Ureter (tissue), 1 donor: ENCODE data around the gene SUGCT. TPM values are rescaled to one million over a fixed set of nuclear protein-coding genes. Genes with fewer than 3 reads are reported as not detected.

Experiments
- DNase-seq: peaks from one replicate; pipeline ENCODE4 v3.0.0-alpha.2; 2020; ENCODE audit warnings: low spot score
- total RNA-seq: library from RNA; stranded (reverse); gene quantifications from one replicate; pipeline ENCODE4 v1.2.4, GENCODE V29; 2023
- donor health status: DM: yes; HTN: yes; CAD: no.

SUGCT gene
- total RNA-seq, 1 donor from 2014 or later = 3.1 TPM

GRCh38 chr7:40674316-40674715 lies 539.5 kb downstream of the SUGCT start:
- DNase-seq = no peak

GRCh38 chr7:40675741-40676140 lies 540.9 kb downstream of the SUGCT start:
- DNase-seq = no peak

DNA sequence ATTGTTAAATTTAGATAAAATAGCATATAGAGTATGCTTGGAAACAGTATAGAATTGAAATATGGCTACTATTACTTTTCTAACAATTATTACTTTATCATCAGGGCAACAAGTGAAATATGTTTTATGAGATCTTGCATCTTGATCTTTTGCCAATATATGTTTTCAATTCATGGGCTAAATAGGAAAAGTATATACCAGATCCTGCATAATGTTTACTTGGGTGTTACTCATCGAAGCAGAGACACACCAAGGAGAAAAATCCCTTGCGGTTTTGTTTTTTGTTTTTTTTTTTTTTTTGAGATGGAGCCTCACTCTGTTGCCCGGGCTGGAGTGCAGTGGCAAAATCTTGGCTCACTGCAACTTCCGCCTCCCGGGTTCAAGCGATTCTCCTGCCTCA lies 541.4 kb downstream of the SUGCT start:
- DNase-seq = no peak

DNA sequence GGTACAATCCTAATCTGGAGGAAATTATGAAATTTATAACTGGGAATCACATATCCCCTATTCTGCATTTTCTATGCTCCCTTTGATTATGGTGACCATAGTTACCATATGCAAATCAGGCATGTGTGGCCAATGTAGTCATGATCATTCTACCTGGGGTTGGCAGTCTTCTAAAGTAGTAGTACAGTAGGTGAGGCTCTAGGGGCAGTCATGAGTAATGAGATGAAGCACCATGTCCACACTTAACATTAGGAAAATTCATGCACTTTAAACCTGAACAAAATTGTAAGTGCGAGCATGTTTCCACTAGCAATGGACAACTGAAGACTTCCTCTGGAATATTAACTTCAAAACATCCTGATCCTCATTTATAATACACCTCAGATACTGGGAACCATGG lies 545.9 kb downstream of the SUGCT start:
- DNase-seq = no peak

- no peak for DNase-seq
Measured at GRCh38 chr7:40682696-40683095, 547.9 kb downstream of the SUGCT start.

DNA sequence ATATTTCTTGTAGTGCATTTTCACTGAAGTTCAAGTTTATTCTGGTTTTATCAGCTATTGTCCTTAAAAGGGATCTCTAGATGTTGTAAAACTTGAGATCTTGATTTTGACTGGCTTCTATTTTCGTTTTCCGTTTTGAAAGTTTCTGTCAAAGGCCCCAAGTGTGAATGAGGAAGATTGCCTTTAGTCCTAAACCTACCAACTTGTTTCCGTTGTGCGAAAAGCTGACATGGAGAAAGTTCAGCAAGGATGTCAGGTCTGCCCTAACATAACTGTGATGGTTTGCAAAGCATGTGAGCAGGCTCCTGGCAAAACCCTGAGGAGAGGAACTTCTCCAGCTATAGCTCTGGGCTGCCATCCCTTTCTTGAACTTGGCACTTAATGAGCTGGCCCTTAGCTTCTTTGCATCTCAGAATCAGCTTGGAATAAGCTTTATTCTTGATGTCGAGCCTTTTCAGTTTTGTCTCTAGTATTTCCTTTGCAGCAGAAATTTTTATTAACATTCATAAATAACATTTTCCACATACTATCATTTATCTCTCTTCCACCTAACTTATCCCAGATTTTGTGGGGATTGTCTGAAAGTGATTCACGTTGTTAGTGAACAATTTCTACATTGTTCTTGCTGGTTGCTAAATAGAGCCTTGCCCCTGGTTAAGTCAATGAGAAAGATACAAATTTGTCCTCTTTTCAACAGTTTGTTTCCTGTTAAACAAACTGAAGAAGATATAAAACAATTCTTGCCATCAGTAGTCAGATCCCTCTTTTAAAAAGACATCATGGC lies 559.4 kb downstream of the SUGCT start:
- no peak for DNase-seq

DNA sequence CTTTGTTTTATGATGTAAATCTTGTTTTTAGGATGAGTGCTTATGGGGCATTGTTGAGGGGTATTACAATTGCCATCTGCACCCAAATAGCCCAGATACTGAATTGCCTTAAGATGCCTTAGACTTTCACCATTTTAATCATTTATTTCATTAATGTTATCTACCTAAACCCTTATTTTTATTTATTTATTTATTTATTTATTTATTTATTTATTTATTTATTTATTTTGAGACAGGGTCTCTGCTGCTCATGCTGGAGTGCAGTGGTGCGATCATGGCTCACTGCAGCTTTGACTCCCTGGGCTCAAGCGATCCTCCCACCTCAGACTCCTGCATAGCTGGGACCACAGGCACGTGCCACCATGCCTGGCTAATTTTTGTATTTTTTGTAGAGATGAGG lies 560.2 kb downstream of the SUGCT start:
- DNase-seq = no peak

- no peak for DNase-seq
Measured at GRCh38 chr7:40697653-40698052, 562.8 kb downstream of the SUGCT start.

- DNase-seq = no peak
Measured at GRCh38 chr7:40698214-40698920, 563.6 kb downstream of the SUGCT start.

DNA sequence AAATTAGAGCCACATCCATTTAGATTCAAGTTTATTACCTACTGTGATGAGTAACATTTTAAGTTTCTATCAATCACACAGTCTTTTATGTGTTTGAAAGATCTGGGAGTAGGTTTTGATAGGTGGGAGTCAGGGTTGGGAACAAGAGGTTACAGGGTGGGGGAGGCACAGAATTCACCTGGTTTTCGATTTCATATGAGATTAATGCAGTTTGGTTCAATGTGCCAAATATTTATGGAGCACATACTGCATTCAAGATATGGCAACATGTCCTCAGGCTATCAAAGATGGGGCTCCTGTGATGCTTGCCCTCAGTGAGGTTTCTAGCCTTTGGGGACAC lies 564.1 kb downstream of the SUGCT start:
- no peak for DNase-seq

- no peak for DNase-seq
Measured at GRCh38 chr7:40700653-40701421, 566.0 kb downstream of the SUGCT start.

DNA sequence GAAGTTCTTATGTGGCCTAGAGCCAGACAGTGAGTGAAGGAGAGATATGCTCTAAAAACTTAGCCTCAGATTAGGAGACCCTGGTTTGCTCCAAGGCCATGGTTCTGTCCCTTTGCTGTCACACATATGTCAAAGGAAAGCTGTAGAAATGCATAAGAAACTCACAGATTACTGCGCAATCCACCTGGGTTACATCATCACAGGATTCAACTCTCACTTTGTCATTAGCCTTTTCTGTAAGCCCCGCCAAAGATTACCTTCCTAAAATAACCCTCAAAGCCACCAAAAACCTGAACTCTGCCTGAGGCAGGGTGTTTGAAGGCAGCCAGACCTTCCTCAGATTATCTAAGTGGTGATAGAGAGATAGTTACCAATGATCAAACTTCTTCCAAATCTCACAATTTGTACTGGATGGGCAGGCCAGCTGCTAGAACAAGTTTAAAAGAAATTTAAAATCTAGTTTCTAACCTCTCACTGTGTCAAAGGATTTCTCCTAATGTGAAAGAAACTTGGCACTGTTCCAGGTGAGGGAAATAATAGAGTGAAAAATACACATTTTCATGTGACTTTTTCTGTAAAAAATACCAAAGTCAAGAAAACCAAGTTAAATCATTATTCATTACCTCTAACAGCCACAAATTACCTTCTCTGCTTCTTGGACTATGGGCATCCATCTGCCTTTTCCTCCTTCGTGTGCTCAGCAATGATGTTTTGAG lies 567.2 kb downstream of the SUGCT start:
- no peak for DNase-seq

DNA sequence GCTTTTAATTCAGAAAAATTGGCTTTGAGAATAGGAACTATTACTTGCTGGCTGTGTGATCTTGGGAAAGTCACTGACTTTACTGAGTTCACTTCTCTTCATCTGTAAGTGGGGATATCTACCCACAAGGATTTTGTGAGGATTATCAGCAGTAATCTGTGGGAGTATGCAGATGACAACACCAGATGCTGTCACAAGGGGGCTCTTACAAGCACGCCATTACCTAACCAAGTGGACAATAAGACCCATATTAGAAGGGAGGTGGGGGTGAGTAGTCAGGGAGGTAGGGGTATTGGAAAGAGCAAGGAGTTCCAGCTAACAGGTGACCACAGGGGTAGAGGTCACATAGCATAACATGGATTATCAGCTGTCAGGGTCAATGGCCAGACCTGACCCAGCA lies 569.4 kb downstream of the SUGCT start:
- no peak for DNase-seq

- DNase-seq = no peak
Measured at GRCh38 chr7:40706829-40707228, 572.0 kb downstream of the SUGCT start.

GRCh38 chr7:40709062-40709964 lies 574.5 kb downstream of the SUGCT start:
- no peak for DNase-seq

DNA sequence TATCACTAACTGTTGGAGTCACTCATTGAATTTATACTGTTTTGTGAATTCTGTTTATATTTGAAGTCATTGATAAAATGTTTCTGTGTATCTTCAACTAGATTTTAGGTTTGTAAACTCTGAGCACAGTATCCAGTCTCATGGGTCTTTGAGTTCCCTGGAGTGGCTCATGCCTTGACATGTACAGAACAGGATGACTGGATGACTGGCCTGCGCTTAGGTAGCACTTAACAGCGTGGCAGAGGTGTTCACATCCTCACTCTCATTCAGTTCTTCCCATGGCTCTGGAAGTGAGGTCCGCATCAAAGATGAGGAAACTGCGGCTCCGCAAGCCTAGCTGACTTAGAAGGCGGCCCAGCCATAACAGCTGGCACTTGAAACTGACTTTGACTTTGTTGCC lies 576.9 kb downstream of the SUGCT start:
- no peak for DNase-seq

- DNase-seq = no peak
Measured at GRCh38 chr7:40714363-40715052, 579.7 kb downstream of the SUGCT start.

GRCh38 chr7:40715053-40715430 lies 580.2 kb downstream of the SUGCT start:
- DNase-seq = no peak

DNA sequence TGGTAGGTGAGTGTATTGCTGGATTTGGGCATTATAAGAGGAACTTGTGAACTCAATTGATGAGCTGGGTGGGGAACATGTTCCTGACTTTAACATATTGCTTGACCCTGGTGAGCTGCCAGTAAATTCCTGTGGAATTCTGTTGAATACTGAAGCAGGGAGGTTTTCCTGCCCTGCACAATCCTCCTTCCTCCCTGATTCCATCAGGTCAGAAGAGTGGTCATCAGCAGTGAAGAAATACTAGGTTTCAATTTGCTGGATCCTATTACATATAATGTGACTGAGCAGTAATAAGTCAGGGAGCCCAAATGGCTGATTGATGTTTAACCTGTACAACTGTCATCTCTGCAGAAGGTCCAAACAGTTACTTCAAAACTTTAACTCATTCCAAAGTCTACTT lies 581.2 kb downstream of the SUGCT start:
- no peak for DNase-seq

GRCh38 chr7:40717242-40717641 lies 582.4 kb downstream of the SUGCT start:
- DNase-seq = peak; percentile 85
